Naive B cell (primary cell): ENCODE measurements around the gene AHRR. TPM values are rescaled to one million over a fixed set of nuclear protein-coding genes. Genes with fewer than 3 reads are reported as not detected.
"Not testable (repeated sequence)": the region's sequence is repeated elsewhere in the genome, so short reads cannot be mapped to it uniquely, and the experiment has no call there.

ENCODE experiments used
- ATAC-seq, 2 donors: fragments of 150-1000 bp; cut with Tn5 transposase; 2 replicates each; pipeline ENCODE4 v1.10.0; 2021; ENCODE audit warnings: low read depth in 2 of 2, mild to moderate bottlenecking in 2 of 2, moderate library complexity in 2 of 2
- DNase-seq: peaks from one replicate; pipeline ENCODE4 v3.0.0; 2022
- H3K27ac Mint-ChIP-seq, 6 donors: one replicate each; pipeline ENCODE4 v1.8.0; 2020 to 2022; ENCODE audit warnings: mild to moderate bottlenecking in 6 of 6, mixed read lengths in 6 of 6, moderate library complexity in 5 of 6, inconsistent platforms in 2 of 6
- H3K27me3 Mint-ChIP-seq, 3 donors: one replicate each; pipeline ENCODE4 v1.8.0; 2021 to 2022; ENCODE audit warnings: mixed read lengths in 3 of 3, mild to moderate bottlenecking in 1 of 3
- H3K36me3 Mint-ChIP-seq, 2 donors: one replicate each; pipeline ENCODE4 v1.8.0; 2020 to 2022; ENCODE audit warnings: mixed read lengths in 2 of 2, inconsistent platforms in 1 of 2, mild to moderate bottlenecking in 1 of 2
- H3K4me1 Mint-ChIP-seq, 3 donors: one replicate each; pipeline ENCODE4 v1.8.0; 2020 to 2022; ENCODE audit warnings: mixed read lengths in 3 of 3, inconsistent platforms in 1 of 3, mild to moderate bottlenecking in 1 of 3, moderate library complexity in 1 of 3
- H3K4me3 Mint-ChIP-seq, 8 donors: one replicate each; pipeline ENCODE4 v1.8.0; 2020 to 2022; ENCODE audit warnings: mild to moderate bottlenecking in 8 of 8, mixed read lengths in 8 of 8, moderate library complexity in 8 of 8, inconsistent platforms in 2 of 8
- H3K9me3 Mint-ChIP-seq, 7 donors: one replicate each; pipeline ENCODE4 v1.8.0; 2020 to 2022; ENCODE audit warnings: mixed read lengths in 7 of 7, mild to moderate bottlenecking in 5 of 7, inconsistent platforms in 2 of 7, moderate library complexity in 1 of 7
- polyA plus RNA-seq, 6 donors: library from polyadenylated mRNA; unstranded; fragments of 300-500 nt; fragmentation: Illumina TruSeq; gene quantifications; one replicate each; pipeline ENCODE4 v1.2.3, GENCODE V29; 2021; ENCODE audit warnings: low read depth in 6 of 6

AHRR gene
- polyA plus RNA-seq, 6 donors from 2014 or later, result 0.09 TPM; not detected in 5

DNA sequence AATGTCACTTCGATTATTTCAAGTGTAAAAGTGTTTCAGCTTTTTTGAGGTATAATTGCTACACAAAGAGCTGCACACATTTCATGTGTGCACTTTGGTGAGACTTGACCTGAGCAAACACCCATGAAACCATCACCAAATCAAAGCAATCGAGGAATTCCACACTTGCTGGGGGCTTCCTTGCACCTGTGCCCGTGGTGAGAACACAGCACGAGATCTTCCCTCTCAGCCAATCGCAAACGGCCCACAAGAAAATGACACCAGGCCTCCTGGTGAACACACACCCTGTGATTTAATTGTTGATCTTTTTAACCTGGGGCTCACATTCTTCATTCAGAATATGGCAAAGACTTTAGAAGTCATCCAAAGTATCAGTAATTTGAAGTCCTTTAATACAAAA, 24.1 kb upstream of the AHRR start:
- H3K36me3 Mint-ChIP-seq, ATAC-seq, DNase-seq, H3K9me3 Mint-ChIP-seq, H3K27me3 Mint-ChIP-seq, H3K4me3 Mint-ChIP-seq: not testable (repeated sequence)
- Mint-ChIP-seq H3K27ac (peak overlapping the region in 1 of 6 donors; percentile 77), H3K4me1 (peaks cover 24 to 28% (median 28%) of the 10 kb centered on the region in 3 donors)

DNA sequence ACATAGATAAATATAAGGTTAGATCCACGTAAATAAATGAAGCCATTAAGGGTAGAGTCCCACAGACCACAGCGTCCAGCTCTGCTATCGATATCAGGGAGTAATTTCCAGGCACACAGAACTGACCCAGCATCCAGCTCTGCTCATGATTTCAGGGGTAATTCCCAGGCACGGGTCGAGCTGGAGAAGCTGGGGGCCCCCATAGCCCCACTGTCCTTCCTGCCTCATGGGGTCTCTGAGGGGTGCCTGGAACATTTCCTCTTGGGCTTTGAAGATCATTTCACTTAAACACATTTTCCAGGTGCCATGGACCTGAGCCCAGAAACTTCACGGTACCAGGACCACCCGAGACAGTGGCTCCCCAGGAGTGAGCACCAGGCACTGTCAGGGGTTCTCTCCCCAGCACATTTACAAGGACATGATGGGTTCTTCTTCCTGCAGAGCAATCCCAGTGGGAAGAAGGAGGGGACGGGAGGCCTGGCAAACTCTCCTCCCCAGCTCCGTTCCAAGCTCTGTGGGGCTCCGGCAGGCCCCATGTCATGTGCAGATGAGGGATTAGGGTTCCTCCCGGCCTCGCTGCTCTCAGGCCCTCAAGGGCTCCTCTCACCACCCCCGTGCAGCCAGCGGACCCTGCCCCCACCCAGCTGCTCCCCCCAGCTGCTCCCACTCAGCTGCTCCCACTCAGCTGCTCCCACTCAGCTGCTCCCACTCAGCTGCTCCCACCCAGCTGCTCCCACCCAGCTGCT, 23.4 kb upstream of the AHRR start:
- H3K36me3 Mint-ChIP-seq, ATAC-seq, H3K9me3 Mint-ChIP-seq, H3K27me3 Mint-ChIP-seq, DNase-seq, H3K27ac Mint-ChIP-seq: not testable (repeated sequence)
- peaks cover 26 to 32% (median 27%) of the 10 kb centered on the region in 3 donors for H3K4me1 Mint-ChIP-seq
- peak overlapping the region in 1 of 8 donors; percentile 15 for H3K4me3 Mint-ChIP-seq

DNA sequence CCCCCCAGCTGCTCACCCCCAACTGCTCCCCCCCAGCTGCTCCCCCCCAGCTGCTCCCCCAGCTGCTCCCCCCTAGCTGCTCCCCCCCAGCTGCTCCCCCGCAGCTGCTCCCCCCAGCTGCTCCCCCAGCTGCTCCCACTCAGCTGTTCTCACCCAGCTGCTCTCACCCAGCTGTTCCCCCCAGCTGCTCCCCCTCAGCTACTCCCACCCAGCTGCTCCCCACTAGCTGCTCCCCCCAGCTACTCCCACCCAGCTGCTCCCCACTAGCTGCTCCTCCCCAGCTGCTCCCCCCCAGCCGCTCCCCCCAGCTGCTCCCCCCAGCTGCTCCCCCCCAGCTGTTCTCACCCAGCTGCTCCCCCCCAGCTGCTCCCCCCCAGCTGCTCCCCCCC, 22.8 kb upstream of the AHRR start:
- Mint-ChIP-seq H3K4me3 (no peak overlapping the region), H3K9me3 (no peaks in the 10 kb centered on the region), H3K4me1 (peaks cover 27 to 32% (median 29%) of the 10 kb centered on the region in 3 donors), H3K36me3 (no peaks in the 10 kb centered on the region), H3K27ac (no peak overlapping the region), H3K27me3 (no peaks in the 10 kb centered on the region)
- DNase-seq (no peak), ATAC-seq (no peak)

DNA sequence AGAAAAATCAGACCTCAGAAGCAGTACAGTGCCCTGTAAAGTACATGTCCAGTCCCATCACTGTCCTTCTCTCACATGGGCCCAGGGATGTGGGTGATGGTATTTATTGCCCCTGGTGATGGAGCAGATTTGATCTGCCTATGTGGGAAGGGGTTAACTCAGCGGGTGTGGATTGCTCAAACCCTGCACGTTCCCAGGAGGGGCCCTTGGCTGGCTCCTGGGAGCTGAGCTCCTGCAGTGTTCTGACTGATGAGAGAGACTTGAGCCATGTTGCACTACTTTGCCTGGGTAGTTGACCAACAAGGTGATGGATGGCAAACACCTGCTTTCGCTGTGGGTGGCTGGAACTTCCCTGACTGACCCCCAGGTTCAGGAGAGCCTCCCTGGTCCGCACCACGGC, 21.6 kb upstream of the AHRR start:
- not testable (repeated sequence) for DNase-seq, H3K36me3 Mint-ChIP-seq, H3K9me3 Mint-ChIP-seq, H3K27ac Mint-ChIP-seq, ATAC-seq, H3K4me3 Mint-ChIP-seq, H3K27me3 Mint-ChIP-seq
- H3K4me1 Mint-ChIP-seq, result peaks cover 27 to 32% (median 29%) of the 10 kb centered on the region in 3 donors

DNA sequence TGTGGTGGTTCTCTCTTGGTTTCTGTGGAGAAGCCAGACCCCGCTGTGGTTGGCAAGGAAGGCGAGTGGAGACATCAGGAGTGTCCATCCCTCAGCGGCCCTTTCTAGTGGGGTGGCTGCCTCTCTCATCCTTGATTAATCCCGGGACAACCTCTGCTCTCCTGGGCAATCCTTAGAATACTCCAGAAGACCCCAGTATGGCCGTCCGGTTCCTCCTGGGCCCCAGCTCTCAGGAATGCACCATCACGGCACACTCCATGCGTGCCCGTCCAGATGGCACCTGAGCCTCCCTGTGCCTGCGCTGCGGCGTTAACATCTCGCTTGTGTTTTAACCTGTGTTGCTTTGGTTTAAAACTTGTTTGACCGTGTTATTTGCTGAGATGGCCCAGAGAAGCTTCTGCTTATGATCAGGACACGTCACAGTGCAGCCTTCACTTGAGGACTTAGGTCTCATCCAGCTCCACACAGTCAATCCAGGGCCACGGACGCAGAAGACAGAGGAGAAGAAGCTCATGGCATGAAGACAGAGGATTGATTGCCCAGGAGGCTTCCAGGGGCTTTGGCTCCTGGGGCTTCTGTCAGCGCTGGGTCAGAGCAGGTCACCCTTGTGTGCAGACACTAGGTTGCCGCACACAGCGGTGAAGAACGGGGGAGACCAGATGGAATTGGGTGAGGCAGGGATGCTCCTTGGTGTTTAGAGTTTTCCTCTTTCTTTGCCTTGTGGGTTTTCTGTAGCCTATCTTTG, 20.7 kb upstream of the AHRR start:
- H3K27ac Mint-ChIP-seq, result peak overlapping the region in 1 of 6 donors; percentile 72
- H3K27me3 Mint-ChIP-seq, H3K4me3 Mint-ChIP-seq, ATAC-seq, H3K36me3 Mint-ChIP-seq, H3K9me3 Mint-ChIP-seq, DNase-seq: not testable (repeated sequence)
- peaks cover 28 to 32% (median 29%) of the 10 kb centered on the region in 3 donors for H3K4me1 Mint-ChIP-seq

DNA sequence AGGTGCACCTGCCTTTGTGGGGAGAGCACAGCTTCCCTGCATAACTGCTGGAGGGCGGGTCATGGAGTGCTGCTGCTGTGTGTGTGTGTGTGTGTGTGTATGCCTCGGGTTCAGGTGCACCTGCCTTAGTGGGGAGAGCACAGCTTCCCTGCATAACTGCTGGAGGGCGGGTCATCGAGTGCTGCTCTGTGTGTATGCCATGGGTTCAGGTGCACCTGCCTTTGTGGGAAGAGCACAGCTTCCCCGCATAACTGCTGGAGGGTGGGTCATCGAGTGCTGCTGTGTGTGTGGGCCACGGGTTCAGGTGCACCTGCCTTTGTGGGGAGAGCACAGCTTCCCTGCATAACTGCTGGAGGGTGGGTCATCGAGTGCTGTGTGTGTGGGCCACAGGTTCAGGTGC, 19.1 kb upstream of the AHRR start:
- H3K4me3 Mint-ChIP-seq, ATAC-seq, H3K36me3 Mint-ChIP-seq, DNase-seq, H3K27me3 Mint-ChIP-seq, H3K9me3 Mint-ChIP-seq: not testable (repeated sequence)
- Mint-ChIP-seq H3K27ac (peak overlapping the region in 1 of 6 donors; percentile 15), H3K4me1 (peaks cover 19 to 27% (median 24%) of the 10 kb centered on the region in 3 donors)

DNA sequence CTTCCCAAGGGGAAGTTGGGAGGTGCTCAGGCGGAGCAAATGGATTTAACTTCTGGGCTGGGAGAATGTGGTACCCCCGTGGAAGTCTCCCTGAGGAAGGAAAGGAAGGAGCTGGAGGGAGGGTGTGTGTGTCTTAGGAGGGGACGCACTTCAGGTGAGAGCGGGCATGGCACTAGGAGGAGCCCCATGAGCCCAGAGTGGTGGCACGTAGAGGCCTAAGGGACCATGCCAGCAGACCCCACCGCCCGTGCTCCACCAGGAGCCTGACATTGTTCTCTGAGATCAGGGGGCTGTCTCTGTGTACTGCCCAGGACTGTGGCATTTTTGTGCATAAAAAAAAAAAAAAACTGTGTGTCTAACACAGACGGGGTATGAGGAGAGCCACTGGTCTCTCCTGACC, 18.5 kb upstream of the AHRR start:
- Mint-ChIP-seq H3K4me1 (peaks cover 15 to 27% (median 24%) of the 10 kb centered on the region in 3 donors), H3K9me3 (no peaks in the 10 kb centered on the region), H3K4me3 (no peak overlapping the region), H3K27me3 (no peaks in the 10 kb centered on the region), H3K36me3 (no peaks in the 10 kb centered on the region), H3K27ac (no peak overlapping the region)
- DNase-seq (no peak), ATAC-seq (no peak)

DNA sequence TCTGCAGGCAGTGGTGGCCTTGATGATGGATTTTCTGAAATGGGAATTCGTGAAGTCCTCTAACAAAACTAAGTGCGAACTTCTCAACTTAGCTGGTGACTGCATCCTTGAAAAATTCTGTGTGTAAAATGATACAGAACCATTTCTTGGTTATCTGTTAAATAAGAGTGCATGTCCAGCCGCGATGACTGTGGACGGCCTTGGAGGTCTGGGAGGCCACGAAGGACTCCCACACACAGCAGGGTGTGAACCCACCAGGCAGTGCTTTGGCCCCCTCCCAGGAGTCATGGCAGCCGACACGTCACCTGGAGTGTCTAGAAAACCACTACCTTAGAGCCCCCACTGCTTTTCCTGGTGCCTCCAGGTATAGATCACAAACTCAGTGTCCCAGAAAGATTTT, 17.8 kb upstream of the AHRR start:
- not testable (repeated sequence) for DNase-seq, H3K9me3 Mint-ChIP-seq, H3K27me3 Mint-ChIP-seq, H3K4me3 Mint-ChIP-seq, ATAC-seq, H3K27ac Mint-ChIP-seq, H3K36me3 Mint-ChIP-seq
- H3K4me1 Mint-ChIP-seq, result peaks cover 15 to 27% (median 24%) of the 10 kb centered on the region in 3 donors

DNA sequence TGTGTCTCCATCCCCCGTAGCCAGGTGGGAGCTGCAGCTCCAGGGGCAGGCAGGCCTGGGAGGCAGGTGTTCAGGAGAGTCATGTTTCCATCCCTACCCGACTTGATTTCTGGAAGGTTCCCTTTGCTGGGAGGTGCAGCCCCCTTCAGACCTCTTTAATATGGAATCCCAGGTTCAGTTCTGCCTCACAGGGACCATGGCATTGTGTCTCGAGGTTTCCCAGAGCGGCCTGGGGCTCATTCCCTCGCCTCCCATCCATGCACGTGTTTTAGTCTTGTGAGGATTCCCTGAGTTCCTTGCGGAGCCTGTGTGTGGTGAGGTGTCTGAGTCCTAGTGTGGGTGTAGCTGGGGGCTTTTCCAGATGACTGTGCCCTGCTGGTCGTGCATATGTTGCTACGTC, 16.5 kb upstream of the AHRR start:
- Mint-ChIP-seq H3K4me3 (no peak overlapping the region), H3K27me3 (no peaks in the 10 kb centered on the region), H3K9me3 (no peaks in the 10 kb centered on the region), H3K4me1 (peaks cover 12 to 23% (median 20%) of the 10 kb centered on the region in 3 donors), H3K27ac (no peak overlapping the region), H3K36me3 (no peaks in the 10 kb centered on the region)
- DNase-seq (no peak), ATAC-seq (no peak)

DNA sequence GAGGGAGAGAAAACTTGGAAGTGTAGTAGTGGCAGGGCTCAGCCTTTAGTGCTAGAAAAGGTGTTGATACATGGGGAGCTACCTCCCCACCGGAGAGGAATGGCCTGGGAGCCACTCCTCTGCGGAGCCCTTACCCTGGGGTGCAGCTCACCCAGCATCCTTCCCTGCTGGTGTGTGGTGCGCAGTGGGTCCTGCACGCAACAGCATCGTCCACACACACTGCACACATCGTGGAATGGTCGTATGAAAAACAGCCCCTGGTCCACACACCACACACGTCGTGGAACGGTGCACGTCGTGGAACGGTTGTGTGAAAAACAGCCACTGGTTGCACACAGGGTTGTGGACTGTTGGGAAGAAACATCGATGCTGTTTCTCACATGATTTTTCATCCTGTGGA, 16.1 kb upstream of the AHRR start:
- no peak overlapping the region for H3K4me3 Mint-ChIP-seq
- no peaks in the 10 kb centered on the region for H3K9me3 Mint-ChIP-seq
- no peaks in the 10 kb centered on the region for H3K27me3 Mint-ChIP-seq
- DNase-seq, result no peak
- no peaks in the 10 kb centered on the region for H3K36me3 Mint-ChIP-seq
- peaks cover 12 to 23% (median 20%) of the 10 kb centered on the region in 3 donors for H3K4me1 Mint-ChIP-seq
- no peak for ATAC-seq
- H3K27ac Mint-ChIP-seq, result no peak overlapping the region

DNA sequence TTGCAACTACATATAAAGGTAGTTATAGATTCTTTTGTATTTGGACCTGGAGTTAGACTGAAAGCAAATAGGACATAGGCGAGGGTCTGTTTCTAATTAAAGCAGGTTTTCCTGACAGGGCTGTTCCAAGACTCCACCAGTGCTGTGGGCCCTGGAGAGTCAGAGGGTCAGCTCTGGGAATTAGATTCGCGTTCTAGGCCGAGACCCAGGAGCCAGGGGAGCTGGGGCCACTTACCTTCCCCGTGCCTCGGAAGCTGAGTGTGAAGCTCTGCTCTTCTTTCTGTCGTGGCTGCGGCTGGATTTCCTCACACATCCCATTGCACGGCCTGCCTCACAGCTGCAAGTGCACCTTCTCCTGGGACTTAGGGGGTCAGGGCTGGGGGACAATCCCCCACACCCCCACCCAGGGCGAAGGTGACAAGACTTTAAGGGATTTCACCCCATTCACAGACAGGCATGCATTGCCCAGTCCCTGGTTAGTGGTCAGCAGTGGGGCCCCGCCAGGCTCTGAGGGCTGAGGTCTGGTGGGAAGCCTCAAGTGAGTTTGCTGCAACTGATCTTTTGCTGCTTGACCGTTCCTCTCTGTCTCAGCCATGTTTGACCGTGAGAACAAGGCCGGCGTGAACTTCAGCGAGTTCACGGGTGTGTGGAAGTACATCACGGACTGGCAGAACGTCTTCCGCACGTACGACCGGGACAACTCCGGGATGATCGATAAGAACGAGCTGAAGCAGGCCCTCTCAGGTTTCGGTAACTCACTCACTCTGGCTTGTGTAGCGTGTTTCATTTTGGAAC, 15.3 kb upstream of the AHRR start:
- H3K4me1 Mint-ChIP-seq, result peaks cover 9 to 20% (median 16%) of the 10 kb centered on the region in 3 donors
- no peak for DNase-seq
- H3K9me3 Mint-ChIP-seq, result no peaks in the 10 kb centered on the region
- no peaks in the 10 kb centered on the region for H3K36me3 Mint-ChIP-seq
- H3K27me3 Mint-ChIP-seq, result no peaks in the 10 kb centered on the region
- no peak overlapping the region for H3K27ac Mint-ChIP-seq
- no peak overlapping the region for H3K4me3 Mint-ChIP-seq
- no peak for ATAC-seq

DNA sequence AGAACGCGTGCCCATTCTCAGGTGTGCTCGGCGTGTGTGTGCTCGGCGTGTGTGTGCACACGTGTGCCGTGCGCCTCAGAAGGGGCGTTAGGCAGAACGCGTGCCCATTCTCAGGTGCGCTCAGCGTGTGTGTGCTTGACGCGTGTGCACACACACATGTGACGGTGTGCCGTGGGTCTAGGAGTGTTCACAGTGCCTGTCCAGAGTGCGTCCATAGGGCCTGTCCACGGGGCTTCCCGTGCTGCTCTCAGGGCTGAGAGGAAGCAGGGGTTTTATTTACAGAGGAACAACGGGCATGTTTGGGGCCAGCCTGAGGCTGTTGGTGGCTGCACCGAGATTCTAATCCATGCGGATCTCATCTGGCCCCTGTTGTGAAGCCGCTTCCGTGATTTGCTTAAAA, 14.2 kb upstream of the AHRR start:
- ATAC-seq (no peak), DNase-seq (no peak)
- Mint-ChIP-seq H3K4me3 (no peak overlapping the region), H3K27ac (no peak overlapping the region), H3K9me3 (no peaks in the 10 kb centered on the region), H3K27me3 (no peaks in the 10 kb centered on the region), H3K4me1 (peaks cover 5 to 13% (median 5%) of the 10 kb centered on the region in 3 donors), H3K36me3 (no peaks in the 10 kb centered on the region)

DNA sequence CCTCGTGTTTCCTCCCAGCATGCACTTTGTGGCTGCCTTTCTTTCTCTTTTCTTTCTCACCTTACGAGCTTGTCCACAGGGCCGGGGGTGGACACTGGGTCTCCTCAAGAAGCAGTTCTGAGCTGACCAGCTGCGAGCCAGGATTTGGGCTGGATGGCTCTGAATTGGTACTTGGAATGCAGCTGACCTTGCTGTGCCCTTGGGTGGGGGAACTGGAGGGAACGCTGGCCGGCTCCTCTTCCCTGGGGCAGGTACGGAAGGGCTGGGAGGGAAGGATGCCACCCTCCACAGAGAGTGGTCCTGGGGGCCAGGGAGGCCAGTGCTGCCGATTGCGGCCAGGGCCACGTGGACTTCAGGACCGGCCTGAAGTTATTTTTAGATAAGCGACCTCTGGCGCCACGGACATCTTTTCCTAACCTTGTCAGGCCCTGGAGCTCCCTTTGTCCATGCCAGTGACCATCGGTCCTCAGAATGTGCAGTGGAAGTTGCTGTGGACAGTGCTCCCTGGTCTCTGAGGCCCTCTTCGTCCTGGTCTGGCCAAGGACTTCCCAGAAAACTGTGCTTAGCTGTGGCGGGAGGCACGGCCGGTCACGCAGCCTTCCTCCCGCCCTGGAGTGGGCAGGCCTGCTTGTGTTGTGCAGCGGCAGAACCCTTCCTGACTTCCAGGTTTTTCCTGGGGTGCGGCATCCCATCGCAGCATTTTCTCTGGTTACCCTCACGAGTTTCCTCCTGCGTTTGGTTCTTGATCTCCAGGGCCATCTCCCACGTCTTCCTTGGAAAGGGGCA, 13.5 kb upstream of the AHRR start:
- H3K27ac Mint-ChIP-seq, result no peak overlapping the region
- H3K4me3 Mint-ChIP-seq, result no peak overlapping the region
- peaks cover 2 to 6% (median 3%) of the 10 kb centered on the region in 3 donors for H3K4me1 Mint-ChIP-seq
- no peaks in the 10 kb centered on the region for H3K9me3 Mint-ChIP-seq
- no peaks in the 10 kb centered on the region for H3K36me3 Mint-ChIP-seq
- DNase-seq (no peak), ATAC-seq (no peak)
- H3K27me3 Mint-ChIP-seq, result no peaks in the 10 kb centered on the region
